Fibroblast of lung (primary cell): Measurements from ENCODE around the gene ADAMTS3. TPM values are rescaled to one million over a fixed set of nuclear protein-coding genes. Genes with fewer than 3 reads are reported as not detected.

Source experiments
- DNase-seq, 2 donors: peaks; one replicate each; pipeline versions ENCODE4 v3.0.0 to v3.0.0-alpha.2; 2010; ENCODE audit warnings: low read depth in 2 of 2
- H2AFZ ChIP-seq: 2 replicates; pipeline ENCODE4 v1.5.1; 2012; ENCODE audit warnings: low read length, control low read depth, inconsistent platforms
- H3K27ac ChIP-seq: 2 replicates; pipeline ENCODE4 v1.5.1; 2011; ENCODE audit warnings: low read length, control low read depth; ENCODE audit not compliant: insufficient read depth
- H3K27me3 ChIP-seq: 2 replicates; pipeline ENCODE4 v1.5.1; 2011; ENCODE audit warnings: mild to moderate bottlenecking, low read length; ENCODE audit not compliant: control insufficient read depth, insufficient read depth
- H3K36me3 ChIP-seq: 2 replicates; pipeline ENCODE4 v1.5.1; 2011; ENCODE audit warnings: low read length; ENCODE audit not compliant: control insufficient read depth, insufficient read depth
- H3K4me1 ChIP-seq: 2 replicates; pipeline ENCODE4 v1.5.1; 2011; ENCODE audit warnings: low read length; ENCODE audit not compliant: control insufficient read depth, insufficient read depth; ENCODE audit errors: extremely low read depth
- H3K4me2 ChIP-seq: 2 replicates; pipeline ENCODE4 v1.5.1; 2011; ENCODE audit warnings: low read length, control low read depth; ENCODE audit not compliant: insufficient read depth; ENCODE audit errors: extremely low read depth
- H3K4me3 ChIP-seq, 4 experiments: fragments of 200-600 bp in 1 of 4; sonication (generic) in 1 of 4; replicated peaks in 1 of 4; 2 replicates each; pipeline ENCODE4 v1.5.1; 2011 to 2016; ENCODE audit warnings: low read length in 4 of 4, low read depth in 3 of 4, mild to moderate bottlenecking in 3 of 4, control low read depth in 2 of 4, inconsistent platforms in 1 of 4, mixed read lengths in 1 of 4; ENCODE audit not compliant: insufficient read depth in 1 of 4; ENCODE audit errors: control extremely low read depth in 1 of 4
- H3K79me2 ChIP-seq: 2 replicates; pipeline ENCODE4 v1.5.1; 2012; ENCODE audit warnings: mild to moderate bottlenecking, low read length, inconsistent platforms; ENCODE audit not compliant: control insufficient read depth, insufficient read depth
- H3K9ac ChIP-seq: 2 replicates; pipeline ENCODE4 v1.5.1; 2011; ENCODE audit warnings: mild to moderate bottlenecking, low read length, control low read depth; ENCODE audit not compliant: insufficient read depth
- H3K9me3 ChIP-seq: 2 replicates; pipeline ENCODE4 v1.5.1; 2012; ENCODE audit warnings: low read depth, low read length; ENCODE audit not compliant: control insufficient read depth, insufficient read depth
- H4K20me1 ChIP-seq: 2 replicates; pipeline ENCODE4 v1.5.1; 2011; ENCODE audit warnings: low read length; ENCODE audit not compliant: control insufficient read depth, insufficient read depth; ENCODE audit errors: extremely low read depth
- EZH2 ChIP-seq: IDR thresholded peaks from 2 replicates; pipeline ENCODE4 v1.5.1; 2012; ENCODE audit warnings: low read length, control low read depth, mild to moderate bottlenecking; ENCODE audit errors: missing control alignments
- polyA plus RNA-seq, 2 donors: library from polyadenylated mRNA; depleted of rRNA in 1 of 2; stranded (reverse) in 1 of 2; unstranded in 1 of 2; fragments of >200 nt; gene quantifications; 2 replicates each; pipeline ENCODE4 v1.2.1, GENCODE V29; 2011 to 2012; ENCODE audit warnings: missing spikeins in 1 of 2
- total RNA-seq: library from RNA; depleted of rRNA; stranded (reverse); fragments of >200 nt; gene quantifications from 2 replicates; pipeline ENCODE4 v1.2.1, GENCODE V29; 2014
- TF ChIP-seq, protein P1 (sequence below), 2 donors: IDR thresholded peaks in 1 of 2; conservative IDR thresholded peaks in 1 of 2; 1 replicate in 1 of 2; 2 replicates in 1 of 2; pipeline ENCODE4 v1.5.1; 2011 to 2012; ENCODE audit warnings: low read length in 2 of 2, control low read depth in 1 of 2, inconsistent platforms in 1 of 2, low read depth in 1 of 2, mild to moderate bottlenecking in 1 of 2

ADAMTS3 gene
- total and polyA plus RNA-seq, 2 donors (not counting 1 experiment from before 2014, with no cell fraction given) = 0.86 to 2.1 TPM

DNA sequence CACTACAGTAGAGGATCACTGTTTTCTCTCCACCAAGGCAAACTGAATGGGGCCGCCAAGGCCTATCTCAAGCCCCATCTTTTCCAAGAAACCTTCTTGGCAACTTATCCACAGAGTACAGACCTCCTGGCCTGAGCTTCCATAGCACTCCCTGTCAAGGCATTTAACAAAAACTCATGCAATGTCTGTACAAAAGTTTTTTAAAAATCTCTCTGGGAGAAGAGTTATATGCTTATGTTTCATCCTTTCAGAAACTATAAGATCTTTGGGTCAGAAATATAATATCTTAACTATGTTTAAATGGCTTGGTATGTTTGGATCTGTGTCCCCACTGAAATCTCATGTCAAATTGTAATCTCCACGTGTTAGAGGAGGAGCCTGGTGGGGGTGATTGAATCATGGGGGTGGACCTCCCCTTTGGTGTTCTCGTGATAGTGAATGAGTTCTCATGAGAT lies 13.6 kb downstream of the ADAMTS3 start:
- no peak overlapping the region for H3K4me3 ChIP-seq
- no peak overlapping the region for H3K4me2 ChIP-seq
- no peak for TF ChIP-seq EZH2
- TF ChIP-seq, protein P1, sequence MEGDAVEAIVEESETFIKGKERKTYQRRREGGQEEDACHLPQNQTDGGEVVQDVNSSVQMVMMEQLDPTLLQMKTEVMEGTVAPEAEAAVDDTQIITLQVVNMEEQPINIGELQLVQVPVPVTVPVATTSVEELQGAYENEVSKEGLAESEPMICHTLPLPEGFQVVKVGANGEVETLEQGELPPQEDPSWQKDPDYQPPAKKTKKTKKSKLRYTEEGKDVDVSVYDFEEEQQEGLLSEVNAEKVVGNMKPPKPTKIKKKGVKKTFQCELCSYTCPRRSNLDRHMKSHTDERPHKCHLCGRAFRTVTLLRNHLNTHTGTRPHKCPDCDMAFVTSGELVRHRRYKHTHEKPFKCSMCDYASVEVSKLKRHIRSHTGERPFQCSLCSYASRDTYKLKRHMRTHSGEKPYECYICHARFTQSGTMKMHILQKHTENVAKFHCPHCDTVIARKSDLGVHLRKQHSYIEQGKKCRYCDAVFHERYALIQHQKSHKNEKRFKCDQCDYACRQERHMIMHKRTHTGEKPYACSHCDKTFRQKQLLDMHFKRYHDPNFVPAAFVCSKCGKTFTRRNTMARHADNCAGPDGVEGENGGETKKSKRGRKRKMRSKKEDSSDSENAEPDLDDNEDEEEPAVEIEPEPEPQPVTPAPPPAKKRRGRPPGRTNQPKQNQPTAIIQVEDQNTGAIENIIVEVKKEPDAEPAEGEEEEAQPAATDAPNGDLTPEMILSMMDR (conservative IDR thresholded peaks at IDR 0.05 in 1 of 2, IDR thresholded peaks at IDR 0.05 in 1 of 2; ENCODE audit: low read depth in 1 of 2, low read length in 2 of 2) = no peak
- H3K27me3 ChIP-seq = no peaks in the 10 kb centered on the region
- no peak overlapping the region for H3K9ac ChIP-seq
- no peaks in the 10 kb centered on the region for H3K79me2 ChIP-seq
- H3K9me3 ChIP-seq = no peaks in the 10 kb centered on the region
- no peaks in the 10 kb centered on the region for H3K36me3 ChIP-seq
- H4K20me1 ChIP-seq = no peaks in the 10 kb centered on the region
- H3K27ac ChIP-seq = no peak overlapping the region
- H2AFZ ChIP-seq = no peak overlapping the region
- DNase-seq = no peak
- H3K4me1 ChIP-seq = no peaks in the 10 kb centered on the region

DNA sequence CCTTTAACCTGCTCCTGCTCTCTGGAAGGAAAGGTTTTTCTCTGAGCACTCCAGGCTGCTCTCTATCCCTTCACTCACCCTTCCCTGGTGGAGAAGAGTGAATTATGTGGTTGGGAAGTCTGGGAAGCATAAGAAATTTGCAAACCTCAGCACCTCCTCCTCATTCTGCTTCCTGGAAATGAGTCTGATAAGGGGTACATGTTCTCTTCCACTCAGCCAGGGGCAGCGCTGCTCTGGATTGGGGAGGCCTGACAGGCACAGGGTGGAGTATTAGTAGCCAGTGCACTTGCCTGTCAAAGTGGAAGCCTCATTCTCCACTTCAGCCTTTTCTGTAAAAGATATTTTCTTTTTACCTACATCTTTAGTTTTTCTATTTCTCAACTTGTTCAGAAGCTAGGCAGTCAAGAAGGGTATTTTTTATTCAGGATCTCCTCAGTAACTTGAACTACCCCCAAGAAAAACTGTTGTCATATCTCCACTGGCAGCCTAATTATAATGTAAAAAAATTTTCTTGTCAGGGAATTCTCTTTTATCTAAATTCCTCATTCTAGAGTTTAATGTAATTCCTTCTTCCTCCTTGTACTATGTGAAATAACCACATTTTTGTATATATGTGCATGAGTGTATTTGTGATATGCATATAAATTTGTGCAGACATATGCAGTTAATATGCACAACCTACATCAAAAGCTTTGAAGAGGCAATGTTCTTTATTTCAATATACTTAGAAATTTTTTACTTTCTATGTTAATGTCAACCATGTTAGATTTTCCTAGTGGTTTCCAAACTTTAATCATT lies 15.3 kb downstream of the ADAMTS3 start:
- H3K9ac ChIP-seq = no peak overlapping the region
- H3K27me3 ChIP-seq = no peaks in the 10 kb centered on the region
- H2AFZ ChIP-seq = no peak overlapping the region
- H3K4me2 ChIP-seq = no peak overlapping the region
- H3K27ac ChIP-seq = no peak overlapping the region
- H3K4me3 ChIP-seq = no peak overlapping the region
- H3K79me2 ChIP-seq = no peaks in the 10 kb centered on the region
- no peaks in the 10 kb centered on the region for H4K20me1 ChIP-seq
- H3K36me3 ChIP-seq = no peaks in the 10 kb centered on the region
- DNase-seq = no peak
- H3K4me1 ChIP-seq = no peaks in the 10 kb centered on the region
- TF ChIP-seq EZH2 = no peak
- TF ChIP-seq, protein P1 (conservative IDR thresholded peaks at IDR 0.05 in 1 of 2, IDR thresholded peaks at IDR 0.05 in 1 of 2; ENCODE audit: low read depth in 1 of 2, low read length in 2 of 2) = no peak
- H3K9me3 ChIP-seq = no peaks in the 10 kb centered on the region

DNA sequence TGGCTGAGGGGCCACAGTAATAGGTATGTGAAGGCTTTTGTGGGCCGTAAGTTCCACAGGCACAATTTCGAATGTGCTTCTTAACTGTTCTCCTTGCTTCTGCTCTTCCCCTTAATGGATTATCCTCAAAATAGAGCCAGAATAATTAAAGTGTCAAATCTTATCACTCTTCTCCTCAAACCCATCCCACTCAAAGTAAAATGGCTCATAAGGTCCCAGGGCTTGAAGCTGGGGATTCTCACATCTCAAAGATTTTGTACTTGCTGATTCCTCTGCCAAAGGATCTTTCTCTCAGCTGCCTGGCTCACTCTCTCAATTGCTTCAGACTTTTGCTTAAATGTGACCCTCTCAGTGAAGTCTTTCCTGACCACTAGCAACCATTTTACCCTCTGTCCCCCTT lies 16.6 kb downstream of the ADAMTS3 start:
- Histone ChIP-seq H4K20me1 (no peaks in the 10 kb centered on the region), H3K4me2 (no peak overlapping the region), H3K27ac (no peak overlapping the region), H3K4me1 (no peaks in the 10 kb centered on the region), H3K27me3 (no peaks in the 10 kb centered on the region), H3K79me2 (no peaks in the 10 kb centered on the region), H3K9ac (no peak overlapping the region), H3K9me3 (no peaks in the 10 kb centered on the region), H3K36me3 (no peaks in the 10 kb centered on the region), H2AFZ (no peak overlapping the region), H3K4me3 (no peak overlapping the region)
- TF ChIP-seq, protein P1 (conservative IDR thresholded peaks at IDR 0.05 in 1 of 2, IDR thresholded peaks at IDR 0.05 in 1 of 2; ENCODE audit: low read depth in 1 of 2, low read length in 2 of 2) = no peak
- TF ChIP-seq EZH2 = no peak
- DNase-seq = no peak
